Dermis microvascular lymphatic vessel endothelial cell (primary cell): ENCODE measurements around the gene MRPL36. TPM values are rescaled to one million over a fixed set of nuclear protein-coding genes. Genes with fewer than 3 reads are reported as not detected.

Source experiments
- DNase-seq, 2 donors: peaks; one replicate each; pipeline versions ENCODE4 v3.0.0 to v3.0.0-alpha.2; 2010; ENCODE audit warnings: low read depth in 2 of 2
- total RNA-seq: library from RNA; depleted of rRNA; stranded (reverse); fragments of >200 nt; gene quantifications from 2 replicates; pipeline ENCODE4 v1.2.1, GENCODE V29; 2014

The MRPL36 gene
- total RNA-seq, 1 donor from 2014 or later = 42.2 TPM

- DNase-seq = no peak
Measured at GRCh38 chr5:1765880-1766235, 33.8 kb downstream of the MRPL36 start.

- DNase-seq = no peak
Measured at GRCh38 chr5:1765141-1765879, 34.3 kb downstream of the MRPL36 start.

GRCh38 chr5:1764606-1764960 lies 35.1 kb downstream of the MRPL36 start:
- DNase-seq = no peak

GRCh38 chr5:1763960-1764605 lies 35.6 kb downstream of the MRPL36 start:
- DNase-seq = no peak

- DNase-seq = peak; percentile 35 to 70
Measured at GRCh38 chr5:1763548-1763911, 36.1 kb downstream of the MRPL36 start.

- no peak for DNase-seq
Measured at GRCh38 chr5:1762883-1763547, 36.6 kb downstream of the MRPL36 start.

GRCh38 chr5:1762121-1762882 lies 37.3 kb downstream of the MRPL36 start:
- DNase-seq = no peak

GRCh38 chr5:1761453-1761755 lies 38.2 kb downstream of the MRPL36 start:
- no peak for DNase-seq

- no peak for DNase-seq
Measured at GRCh38 chr5:1760656-1761452, 38.8 kb downstream of the MRPL36 start.

GRCh38 chr5:1760231-1760630 lies 39.4 kb downstream of the MRPL36 start:
- no peak for DNase-seq

- no peak for DNase-seq
Measured at GRCh38 chr5:1759378-1759970, 40.2 kb downstream of the MRPL36 start.

GRCh38 chr5:1758574-1758973 lies 41.1 kb downstream of the MRPL36 start:
- DNase-seq = no peak

GRCh38 chr5:1757511-1757910 lies 42.1 kb downstream of the MRPL36 start:
- no peak for DNase-seq

GRCh38 chr5:1756481-1756880 lies 43.2 kb downstream of the MRPL36 start:
- no peak for DNase-seq

GRCh38 chr5:1755321-1755949 lies 44.2 kb downstream of the MRPL36 start:
- no peak for DNase-seq

- no peak for DNase-seq
Measured at GRCh38 chr5:1754531-1755220, 45.0 kb downstream of the MRPL36 start.

GRCh38 chr5:1753490-1753889 lies 46.1 kb downstream of the MRPL36 start:
- no peak for DNase-seq

- DNase-seq = no peak
Measured at GRCh38 chr5:1752881-1753280, 46.8 kb downstream of the MRPL36 start.

- DNase-seq = no peak
Measured at GRCh38 chr5:1751864-1752822, 47.5 kb downstream of the MRPL36 start.
